Muscle of back (tissue), 11 donors: Measurements from ENCODE around the gene ARHGEF16. TPM values are rescaled to one million over a fixed set of nuclear protein-coding genes. Genes with fewer than 3 reads are reported as not detected.
A peak's percentile ranks its signal among the peaks of the same experiment; 100 is the strongest.

Experiments
- DNase-seq, 3 donors: peaks; one replicate each; pipeline versions ENCODE4 v3.0.0 to v3.0.0-alpha.2; 2013
- polyA plus RNA-seq, 10 donors: library from polyadenylated mRNA; unstranded; fragments of 120-200 nt; gene quantifications; one replicate each; pipeline ENCODE4 v1.2.1, GENCODE V29; 2013; ENCODE audit not compliant: insufficient read length in 10 of 10

The ARHGEF16 gene
- polyA plus RNA-seq, 10 donors: 0.23 to 1.5 (median 0.45) TPM

DNA sequence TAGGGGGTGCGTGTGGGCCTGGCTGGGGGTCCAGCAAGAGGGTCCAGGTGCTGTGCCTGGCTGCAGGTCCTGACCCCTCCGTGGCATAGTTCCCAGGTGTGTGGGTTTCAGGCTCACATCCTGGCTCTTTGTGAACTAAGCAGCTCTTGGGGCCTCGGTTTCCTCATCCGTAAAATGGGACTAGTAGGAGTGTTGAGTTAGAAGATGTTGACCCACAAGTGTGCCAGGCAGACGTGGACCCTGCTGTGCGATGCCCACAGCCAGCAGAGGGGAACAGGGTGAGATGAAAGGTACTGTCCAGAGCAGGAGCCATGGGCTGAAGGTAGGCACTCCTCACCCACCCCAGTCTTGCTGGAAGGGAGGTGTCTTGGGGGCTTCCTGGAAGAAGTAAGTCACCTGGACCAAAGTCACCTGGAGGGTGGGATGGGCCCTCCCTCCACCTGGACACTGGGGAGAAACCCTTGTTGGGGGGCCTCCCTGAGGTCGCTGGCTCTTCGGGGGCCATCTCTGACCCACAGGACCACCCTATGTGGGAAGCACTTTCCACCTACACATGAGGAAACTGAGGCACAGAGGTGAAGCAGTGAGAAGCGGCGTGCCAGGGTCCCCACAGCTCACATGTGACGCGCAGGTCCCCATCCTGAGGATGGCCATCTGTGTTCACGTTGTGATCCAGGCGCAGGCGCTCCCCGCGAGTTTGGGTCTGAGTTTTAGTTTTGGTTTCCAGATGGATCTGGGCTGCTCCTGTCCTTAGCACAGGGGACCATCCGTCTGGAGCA is 1.4 kb downstream of the ARHGEF16 start:
- DNase-seq: no peak

DNA sequence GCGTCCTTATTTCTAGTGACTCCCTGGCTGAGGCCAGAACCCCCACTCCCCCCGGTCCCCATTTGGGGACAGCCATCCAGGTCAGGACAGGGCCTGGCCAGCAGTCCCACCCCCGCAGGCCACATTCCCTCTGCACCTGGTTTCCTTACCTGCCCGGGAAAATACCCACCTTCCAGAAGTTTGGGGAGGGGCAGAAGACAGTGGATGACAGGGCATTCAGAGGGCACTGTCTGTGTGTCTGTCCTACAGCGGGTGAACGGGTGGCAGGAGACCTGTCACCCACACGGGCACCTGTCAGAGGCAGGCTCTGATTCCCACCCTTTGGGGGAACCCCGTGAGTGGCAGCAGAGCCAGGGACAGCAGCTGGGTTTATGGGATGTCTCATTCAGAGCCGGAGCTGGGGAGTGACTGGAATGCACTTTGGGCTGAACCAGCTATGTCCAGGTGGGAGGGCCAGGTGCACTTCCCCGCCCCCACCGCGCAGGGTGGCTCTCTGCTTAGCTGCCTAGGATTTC is 2.0 kb downstream of the ARHGEF16 start:
- DNase-seq: no peak

DNA sequence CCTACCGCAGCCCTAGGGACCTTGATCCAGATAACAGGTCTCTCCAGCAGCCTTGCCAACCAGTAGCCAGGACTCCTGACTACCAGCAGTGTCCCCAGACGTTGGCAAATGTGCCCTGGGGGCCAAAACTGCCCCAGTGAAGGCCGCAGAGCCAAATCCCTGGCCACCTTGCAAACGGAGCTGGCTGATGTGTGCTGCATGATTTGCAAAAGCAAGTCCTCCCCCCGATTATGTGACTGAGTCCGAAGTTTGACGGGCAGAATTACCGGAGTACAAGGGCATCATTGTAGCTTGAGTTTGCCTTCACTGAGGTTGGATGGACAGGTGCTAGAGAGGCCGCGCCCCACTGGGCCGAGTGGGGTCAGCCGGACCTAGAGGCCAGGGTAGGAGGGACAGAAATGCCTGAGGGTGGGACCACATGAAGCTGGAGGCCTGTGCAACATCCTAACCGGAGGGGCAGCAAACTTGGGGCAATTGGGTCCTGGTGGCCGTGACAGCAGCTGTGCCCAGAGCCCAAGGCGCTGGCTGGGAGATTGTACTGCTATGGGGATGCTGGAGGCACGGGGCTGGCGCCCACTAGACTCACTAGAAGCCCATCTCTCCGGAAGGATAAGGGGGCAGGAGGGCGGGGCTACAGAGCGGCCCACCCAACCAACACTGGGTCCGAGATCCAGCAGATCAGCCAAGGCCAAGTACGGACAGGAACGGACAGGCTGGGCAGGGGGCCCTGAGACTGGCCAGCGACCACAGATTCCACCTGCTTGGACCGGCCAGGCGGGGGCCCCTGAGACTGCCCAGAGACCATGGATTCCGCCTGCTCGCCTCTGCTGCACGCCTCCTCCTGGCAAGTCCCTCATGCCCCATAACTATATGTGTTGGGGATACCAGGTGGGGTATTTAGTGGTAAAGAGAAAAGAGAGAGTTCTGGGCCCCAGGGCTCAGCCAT is 2.8 kb downstream of the ARHGEF16 start:
- DNase-seq: no peak

DNA sequence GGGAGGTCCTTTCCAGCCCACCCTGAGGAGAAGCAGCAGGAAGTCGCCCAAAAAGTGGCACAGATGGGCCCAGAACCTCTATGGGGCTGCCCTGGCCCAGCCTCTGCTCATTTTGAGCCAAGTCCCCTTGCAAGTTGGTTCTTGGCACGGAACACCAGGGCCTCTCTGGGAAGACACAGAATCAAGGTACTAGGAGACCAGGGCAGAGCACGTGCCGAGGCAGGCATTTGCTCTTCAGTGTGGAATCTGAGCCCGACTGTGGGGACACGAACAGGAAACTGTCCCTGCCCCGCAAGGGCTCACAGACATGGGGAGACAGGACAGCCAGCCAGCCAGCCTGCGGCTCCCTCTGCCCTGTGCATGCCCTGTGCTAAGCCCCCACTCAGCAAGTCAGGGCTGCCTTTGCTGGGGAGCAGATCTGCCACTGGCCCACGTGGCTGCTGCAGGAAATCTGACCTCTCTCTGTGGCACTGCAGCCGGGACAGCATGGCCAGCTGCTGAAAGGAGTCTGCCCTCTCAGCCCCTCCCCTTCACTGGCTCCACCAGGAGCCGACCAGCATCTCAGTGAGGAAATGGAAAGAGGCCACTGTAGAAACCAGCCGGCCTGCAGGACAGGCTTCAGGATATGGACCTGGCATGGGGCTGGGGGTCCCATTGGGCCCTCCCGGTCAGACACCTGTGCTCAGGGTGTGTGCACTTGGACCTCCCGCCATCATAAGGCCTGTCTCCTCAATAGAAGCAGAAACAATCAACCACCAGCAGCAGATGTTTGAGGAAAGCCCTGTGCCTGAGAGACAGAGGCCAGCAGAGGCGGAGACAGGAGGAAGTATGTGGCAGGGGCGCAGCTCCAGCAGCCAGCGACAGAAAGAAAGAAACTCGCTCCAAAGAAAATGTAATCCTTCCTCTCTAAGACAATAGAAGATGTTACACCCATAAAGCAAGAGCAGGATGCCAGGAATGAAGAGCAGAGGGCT is 3.7 kb downstream of the ARHGEF16 start:
- peak in 1 of 3 donors; percentile 48 for DNase-seq

DNA sequence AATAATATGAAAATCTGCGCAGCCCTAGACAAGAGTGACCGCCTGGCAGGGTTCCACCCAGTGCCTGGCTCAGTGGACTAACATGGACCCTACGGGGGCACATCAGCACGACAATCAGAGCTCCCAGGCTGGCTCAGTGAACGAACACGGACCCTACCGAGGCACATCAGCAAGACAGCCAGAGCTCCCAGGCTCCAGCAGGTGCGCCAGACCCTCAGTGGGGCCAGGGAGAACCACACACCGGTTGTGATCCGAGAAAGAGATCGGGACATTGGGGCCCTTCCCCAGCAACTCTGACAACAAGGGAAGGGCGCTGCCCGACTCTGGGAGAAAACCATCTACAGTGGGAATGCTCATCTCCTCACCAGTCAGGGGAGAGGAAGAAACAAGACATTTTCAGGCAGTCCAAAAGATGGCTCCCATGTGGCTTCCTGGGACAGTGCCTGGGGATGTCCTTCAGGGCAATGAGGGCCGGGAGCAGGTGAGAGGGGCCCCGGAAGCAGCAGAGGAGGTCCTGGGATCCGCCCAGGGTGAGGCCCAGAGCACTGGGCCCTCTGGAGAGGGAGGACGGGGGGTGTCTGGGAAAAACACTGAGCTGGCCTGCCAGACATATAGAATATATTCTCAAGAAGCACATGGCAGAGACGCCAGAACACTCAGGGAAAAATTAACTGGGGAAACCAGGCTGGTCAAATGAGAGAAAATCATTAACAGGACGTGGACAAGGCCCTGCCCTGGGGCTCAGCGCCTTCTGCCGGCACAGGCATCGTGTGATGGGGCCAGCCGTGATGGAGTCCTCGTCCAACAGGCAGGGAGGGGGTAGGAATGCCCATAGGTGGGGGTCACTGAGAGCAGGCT is 4.8 kb downstream of the ARHGEF16 start:
- DNase-seq: no peak

DNA sequence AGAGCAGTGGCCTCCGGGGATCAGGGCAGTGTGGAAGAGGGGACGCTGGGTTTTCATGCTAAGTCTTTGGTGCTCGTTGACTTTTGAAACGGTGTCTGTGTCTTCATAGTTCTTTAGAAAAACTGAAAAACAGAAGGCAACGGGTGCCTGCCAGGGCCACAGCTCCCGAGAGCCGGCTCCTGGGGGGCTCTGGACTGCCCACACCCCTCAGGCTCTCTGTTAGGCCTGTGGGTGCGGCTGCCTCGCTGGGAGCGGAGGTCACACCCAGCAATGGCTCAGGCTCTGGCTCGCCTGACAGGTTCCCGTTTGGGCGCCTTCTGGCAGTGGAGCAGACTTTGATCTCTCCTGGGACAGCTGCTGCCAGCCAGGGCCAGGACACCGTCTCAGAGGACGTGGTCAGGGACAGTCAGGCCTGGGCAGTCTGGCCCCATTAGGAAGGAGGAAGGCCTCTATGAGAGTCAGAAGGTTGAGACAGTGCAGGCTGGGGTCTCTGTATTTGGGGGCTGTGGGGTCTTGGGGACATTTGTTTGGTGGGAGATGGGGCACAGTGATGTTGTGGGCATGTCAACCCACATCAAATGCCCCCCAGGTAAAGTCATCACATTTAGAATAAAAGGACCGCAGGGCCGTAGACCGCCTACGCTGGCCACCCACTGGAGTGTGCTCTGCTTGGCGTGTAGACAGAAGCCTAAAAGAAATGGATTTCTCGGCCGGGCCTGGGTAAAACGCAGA is 5.6 kb downstream of the ARHGEF16 start:
- DNase-seq: no peak

DNA sequence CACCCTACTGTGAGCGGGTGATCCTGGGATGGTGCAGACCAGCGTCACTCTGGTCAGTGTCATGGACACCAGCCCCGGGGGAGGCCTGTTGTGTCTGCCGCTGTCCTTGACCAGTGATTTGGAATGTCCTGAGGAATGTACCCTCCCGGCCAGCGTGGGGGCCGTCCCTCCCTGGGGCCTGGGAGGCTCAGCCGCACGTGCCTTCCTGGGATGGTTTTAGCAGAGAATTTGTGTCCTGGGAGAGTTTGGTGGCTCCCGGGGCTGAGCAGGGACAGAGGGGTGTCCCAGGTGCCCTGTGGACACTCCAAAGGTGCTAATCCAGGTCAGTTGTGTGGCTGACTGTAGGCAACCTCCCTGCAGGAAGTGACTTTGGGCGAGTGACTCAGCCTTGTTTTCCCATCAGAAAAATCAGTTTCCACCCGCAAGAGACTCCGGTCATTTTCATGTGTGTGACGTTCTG is 6.2 kb downstream of the ARHGEF16 start:
- no peak for DNase-seq

DNA sequence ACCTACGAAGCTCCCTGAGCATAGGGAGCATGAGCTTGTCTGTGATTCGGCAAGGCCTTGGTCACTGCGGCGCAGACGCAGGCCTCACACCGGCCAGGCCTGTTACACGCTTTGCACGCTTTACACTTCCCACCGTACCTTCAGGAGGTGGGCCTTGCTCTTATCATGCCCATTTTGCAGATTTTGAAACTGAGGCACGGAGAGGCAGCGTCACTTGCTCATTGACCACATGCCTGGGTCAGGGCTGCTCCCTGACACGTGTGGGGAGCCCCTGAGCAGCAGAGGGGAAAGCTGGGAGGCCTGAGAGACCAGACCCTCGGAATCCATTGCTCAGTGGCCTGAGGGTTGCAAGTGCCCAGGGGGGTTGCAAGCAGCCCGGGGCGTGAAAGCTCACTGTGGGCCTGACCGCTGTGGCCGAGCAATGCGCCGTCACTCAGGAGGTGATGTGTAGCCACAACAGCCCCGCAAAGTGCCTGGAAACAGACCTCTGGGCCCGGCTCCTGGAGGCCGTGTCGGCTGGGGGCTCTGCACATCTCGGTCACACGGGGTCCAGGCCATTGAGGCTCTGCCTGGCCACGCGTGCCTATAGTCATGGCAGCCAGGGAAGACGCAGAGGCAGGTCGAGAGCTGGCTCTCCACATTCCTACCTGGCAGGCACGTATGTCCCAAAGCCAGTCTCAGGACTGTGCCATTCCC is 6.9 kb downstream of the ARHGEF16 start:
- DNase-seq: no peak

DNA sequence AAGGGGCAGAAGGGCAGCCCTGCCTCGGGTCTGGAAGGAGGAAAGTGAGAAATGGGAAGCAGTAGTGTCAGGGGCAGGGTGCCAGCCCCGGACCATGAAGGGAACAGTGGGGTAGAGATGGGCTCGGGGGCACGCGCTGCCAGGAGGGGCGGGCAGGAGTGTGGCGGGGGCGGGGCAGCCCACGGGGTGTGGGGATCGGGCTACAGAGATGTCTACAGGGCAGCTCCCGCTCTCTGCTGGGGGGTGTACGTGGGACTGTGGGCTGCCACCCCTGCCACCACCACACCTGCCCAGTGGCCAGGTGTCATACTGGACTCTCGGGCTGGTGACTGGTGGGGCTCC is 7.4 kb downstream of the ARHGEF16 start:
- DNase-seq: no peak

DNA sequence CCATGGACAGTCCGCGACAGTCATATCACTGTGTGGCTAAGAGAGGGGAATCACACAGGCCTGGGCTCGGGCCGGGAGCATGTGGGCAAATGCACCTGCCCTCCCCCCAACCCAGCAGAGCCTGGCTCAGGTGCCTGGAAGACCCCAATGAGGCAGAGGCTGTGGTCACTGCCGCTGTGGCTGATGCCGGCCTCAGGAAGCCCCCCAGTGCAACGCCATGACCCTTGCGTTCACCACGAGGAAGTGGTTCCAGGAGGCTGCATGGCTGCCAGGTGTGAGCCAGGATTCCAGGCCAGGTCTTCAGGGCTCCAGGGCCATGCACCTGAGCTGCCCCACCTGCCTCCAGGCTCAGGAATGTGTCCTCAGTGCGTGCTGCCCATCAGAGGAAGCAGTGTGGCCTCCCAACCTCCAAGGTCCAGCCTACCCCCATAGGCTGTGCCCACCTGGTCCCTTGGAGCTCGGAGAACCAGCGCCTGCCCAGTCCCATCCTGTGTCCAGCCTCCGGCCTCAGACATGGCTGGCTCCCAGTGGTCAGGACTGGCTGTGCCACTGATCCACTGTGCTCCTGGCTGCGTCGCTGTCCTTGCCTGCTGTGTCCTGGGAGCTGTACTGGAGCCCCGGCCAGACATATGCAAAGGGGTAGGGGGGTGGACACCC is 8.0 kb downstream of the ARHGEF16 start:
- no peak for DNase-seq

DNA sequence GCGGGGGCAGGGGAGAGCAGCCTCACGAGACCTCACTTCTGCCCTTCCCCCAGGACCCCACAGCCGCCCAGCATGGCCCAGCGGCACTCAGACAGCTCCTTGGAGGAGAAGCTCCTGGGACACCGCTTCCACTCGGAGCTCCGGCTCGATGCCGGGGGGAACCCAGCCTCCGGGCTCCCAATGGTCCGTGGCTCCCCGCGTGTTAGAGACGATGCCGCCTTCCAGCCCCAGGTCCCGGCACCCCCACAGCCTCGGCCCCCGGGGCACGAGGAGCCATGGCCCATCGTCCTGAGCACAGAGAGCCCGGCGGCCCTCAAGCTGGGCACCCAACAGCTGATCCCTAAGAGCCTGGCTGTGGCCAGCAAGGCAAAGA is 8.5 kb downstream of the ARHGEF16 start:
- DNase-seq: no peak

DNA sequence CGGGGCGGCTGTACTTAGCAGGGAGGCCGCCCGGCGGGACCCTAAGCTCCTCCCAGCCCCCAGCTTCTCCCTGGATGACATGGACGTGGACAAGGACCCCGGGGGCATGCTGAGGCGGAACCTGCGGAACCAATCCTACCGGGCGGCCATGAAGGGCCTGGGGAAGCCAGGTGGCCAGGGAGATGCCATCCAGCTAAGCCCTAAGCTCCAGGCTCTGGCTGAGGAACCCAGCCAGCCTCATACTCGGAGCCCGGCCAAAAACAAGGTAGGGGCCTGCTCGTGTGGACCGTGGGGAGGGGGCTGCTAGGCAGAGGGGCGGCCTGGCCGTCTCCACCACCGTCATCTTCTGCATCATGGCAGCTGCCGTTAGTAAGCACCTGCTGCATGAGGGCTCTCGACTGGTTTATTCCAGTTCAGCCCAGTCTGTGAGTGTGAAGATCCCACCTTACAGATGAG is 9.0 kb downstream of the ARHGEF16 start:
- no peak for DNase-seq

DNA sequence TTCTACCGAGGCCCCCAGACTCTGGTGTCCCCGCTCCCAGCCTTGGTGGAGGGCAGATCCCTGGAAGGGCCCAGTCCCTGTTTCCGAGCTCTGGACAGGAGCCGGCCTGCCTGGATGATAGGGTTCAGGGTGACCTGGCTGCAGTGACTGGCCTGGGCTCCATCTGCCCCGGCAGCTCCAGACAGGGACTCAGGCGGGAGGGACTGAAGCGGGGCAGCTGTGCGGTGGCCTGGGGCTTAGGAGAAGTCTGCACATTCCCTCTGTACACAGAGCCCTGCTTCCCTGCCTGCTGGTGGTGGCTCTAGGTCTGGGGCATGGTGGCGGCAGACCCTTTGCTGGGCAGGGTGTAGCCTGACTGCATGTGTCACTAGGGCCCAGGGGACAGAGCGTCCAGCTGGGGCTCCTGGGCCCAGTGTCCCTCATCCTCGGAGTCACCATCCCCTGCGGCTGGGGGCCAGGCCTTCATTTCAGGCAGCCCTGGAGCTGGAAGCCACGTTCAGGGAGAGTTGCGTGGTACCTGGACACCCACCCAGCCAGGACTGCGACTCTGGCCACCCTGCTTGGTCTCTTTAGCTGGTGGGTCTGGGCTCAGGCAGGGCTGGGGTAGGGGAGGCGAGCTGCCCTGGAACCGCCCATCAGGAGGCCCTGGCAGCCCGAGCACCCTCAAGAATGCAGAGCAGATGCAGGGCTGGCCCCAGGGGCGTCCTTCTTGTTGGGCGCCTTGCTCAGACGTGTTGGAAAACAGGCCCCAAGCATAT is 9.6 kb downstream of the ARHGEF16 start:
- DNase-seq: no peak

DNA sequence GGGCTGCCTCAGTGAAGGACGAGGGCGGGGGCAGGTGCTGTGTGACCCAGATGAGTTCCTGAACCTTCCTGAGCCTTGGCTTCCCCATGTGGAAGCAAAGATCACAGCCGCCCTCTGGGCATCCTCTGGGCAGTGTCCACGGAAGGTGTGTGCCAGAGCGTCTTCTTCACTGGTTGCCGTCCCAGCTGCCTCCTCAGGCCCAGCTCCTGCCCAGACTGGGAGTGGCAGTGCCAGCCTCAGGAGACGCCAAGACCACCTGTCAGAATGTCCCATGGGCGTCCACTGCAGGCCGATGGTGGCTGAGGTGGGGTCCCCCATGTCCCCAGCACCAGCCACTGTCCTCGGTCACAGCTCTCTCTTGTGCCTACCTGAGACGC is 10.2 kb downstream of the ARHGEF16 start:
- no peak for DNase-seq

DNA sequence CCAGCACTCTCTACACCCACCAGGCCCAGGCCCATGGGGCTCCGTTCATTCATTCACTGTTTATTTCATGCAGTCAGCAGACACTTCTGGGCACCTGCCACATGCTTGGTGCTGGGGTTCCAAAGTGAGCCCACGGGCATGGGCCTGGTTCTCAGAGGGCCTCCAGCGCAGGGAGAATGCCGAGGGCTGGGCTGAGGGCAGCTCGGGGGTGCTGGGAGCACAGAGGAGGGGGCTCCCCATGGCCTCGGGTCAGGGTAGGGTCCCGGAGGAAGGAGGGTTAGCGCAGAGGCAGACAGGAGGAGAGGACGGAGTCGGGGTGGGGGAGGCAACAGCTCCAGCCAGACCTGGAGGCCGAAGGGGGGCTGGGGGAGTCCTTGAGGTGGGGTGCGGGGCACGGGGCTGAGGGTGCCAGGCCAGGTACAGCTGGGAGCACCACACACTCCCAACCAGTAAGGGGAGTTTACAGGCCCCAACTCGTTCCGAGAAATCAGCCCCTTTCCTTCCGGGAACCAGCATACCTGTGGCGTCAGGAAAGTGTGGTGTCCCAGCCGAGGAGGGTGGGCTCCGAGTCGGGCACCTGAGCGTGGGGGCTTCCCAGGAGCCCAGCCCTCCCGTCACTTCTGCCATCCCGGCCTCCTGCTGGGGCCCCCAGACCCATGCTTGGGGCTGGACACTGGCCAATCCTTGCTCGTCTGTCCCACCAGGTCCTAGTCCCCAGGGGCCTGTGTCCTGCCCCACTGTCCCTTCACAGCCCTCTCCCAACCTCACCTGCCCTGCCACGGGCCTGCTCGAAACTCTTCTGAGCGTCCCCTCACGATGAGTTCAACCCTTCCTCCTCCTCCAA is 10.8 kb downstream of the ARHGEF16 start:
- no peak for DNase-seq

DNA sequence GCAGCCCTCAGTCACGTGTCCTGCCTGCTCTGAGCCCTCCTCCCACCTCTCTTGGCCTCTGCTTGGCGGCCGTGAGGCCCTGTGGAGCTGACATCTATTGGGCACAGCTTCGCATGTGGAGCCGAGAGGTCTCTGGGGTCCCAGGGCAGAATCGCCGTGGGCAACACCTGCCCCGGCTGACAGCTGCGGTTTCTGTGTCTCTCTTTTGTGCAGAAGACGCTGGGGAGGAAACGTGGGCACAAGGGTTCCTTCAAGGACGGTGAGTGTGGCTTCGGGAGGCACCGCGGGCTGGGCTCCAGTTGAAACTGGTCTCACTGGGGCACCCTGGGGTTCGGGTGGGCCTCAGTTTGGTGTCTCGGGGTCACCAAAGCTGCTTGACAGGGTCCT is 11.5 kb downstream of the ARHGEF16 start:
- no peak for DNase-seq
